T-helper 22 cell (primary cell): ENCODE measurements around the gene FAXC.

ENCODE experiments used
- DNase-seq: peaks from one replicate; pipeline ENCODE4 v3.0.0-alpha.2; 2020; ENCODE audit warnings: low read depth

FAXC gene

GRCh38 chr6:99349171-99350141 is at the start of gene FAXC:
Gene FAXC, minus strand, starts transcription at chr6:99349674. Its CDS starts 302 bp downstream, at chr6:99349372.
- no peak for DNase-seq

- no peak for DNase-seq
Measured at GRCh38 chr6:99397287-99397686, 47.8 kb upstream of the FAXC start.

GRCh38 chr6:99393698-99394531 is 44.4 kb upstream of the FAXC start, which contains the start of gene COQ3:
Gene COQ3, minus strand, starts transcription at chr6:99394195. Its CDS starts 16 bp downstream, at chr6:99394179.
- DNase-seq: peak; percentile 32

- no peak for DNase-seq
Measured at GRCh38 chr6:99393366-99393697, 43.9 kb upstream of the FAXC start.

- no peak for DNase-seq
Measured at GRCh38 chr6:99390896-99391295, 41.4 kb upstream of the FAXC start.

- DNase-seq: no peak
Measured at GRCh38 chr6:99384507-99384906, 35.0 kb upstream of the FAXC start.

GRCh38 chr6:99378636-99379035 is 29.2 kb upstream of the FAXC start:
- no peak for DNase-seq

DNA sequence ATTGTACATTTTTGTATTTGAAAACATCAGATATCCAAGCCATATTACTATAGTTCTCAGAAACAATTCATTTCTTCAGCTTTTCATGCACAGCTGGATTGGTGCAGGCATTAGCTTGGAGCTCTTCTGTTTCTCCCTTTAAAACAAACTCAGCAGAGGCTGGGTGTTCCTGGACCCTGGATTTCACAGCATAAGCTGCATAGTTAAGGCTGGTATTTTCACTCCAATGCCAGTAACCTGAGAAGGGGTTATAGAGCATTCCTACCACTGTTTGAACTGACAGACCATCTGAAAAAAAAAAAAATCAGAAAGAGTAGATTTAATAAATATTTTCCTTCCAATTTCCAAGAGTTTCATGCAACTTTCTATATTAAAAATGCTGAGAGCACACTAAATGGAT is 20.1 kb upstream of the FAXC start:
- DNase-seq: no peak

DNA sequence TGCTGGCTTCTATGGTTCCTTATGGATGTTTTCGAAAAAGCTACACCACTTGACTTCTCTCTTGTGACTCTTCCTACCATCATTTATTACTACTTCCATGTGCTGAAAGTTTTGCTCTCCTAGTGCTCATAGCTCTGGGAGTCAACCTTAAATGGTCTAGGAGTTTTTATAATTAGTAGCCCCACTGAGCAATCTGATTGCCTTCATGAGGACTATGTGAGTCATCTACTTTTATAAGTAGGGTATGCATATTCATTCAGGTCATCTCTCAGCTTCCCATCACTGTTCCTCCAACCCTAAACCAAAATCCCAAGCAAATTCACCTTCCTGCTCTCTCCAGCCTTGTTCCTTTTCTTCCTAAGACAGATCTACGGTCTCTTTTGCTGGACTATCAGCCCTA is 17.4 kb upstream of the FAXC start:
- DNase-seq: no peak

DNA sequence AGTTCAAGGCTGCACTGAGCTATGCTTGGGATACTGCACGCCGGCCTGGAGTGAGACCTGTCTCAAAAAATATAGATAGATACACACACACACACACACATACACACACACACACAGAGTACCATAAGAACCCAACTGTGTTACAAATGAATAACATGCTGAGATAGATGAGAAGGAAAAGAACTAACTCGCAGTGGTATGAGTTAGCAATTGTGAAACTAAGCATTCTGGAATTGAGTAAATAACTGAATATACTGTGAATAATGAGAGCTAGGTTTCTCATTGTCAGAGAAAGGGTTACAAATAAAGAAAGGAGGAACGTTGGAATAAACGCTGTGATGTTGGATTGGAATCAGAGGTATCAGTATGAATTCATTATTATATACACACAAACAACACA is 14.6 kb upstream of the FAXC start:
- DNase-seq: no peak

DNA sequence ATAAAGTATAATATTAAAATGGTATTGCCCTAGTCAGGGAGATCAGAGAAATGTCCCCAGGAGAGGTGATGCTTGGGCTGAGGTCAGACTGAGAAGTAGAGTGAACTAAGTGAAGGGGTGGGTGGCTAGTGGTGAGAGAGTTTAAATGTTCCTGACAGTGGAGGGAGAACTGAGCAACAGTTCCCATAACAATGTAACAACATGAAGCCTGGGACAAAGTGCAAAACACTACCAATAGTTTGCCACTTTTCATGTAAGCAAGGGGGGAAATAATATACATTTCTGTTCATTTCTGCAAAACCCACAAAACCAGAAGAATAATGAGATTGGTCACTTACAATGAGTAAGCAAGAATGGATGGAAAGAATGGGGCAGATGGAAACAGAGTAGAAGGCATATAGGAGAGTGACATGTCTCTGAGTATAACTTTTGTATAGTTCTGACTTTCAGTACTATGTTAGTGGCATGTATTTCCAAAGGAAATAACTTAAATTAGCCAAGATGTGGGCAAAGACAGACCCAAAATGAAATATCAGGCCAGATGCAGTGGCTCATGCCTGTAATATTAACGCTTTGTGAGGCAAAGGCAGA is 13.3 kb upstream of the FAXC start:
- no peak for DNase-seq

- no peak for DNase-seq
Measured at GRCh38 chr6:99359800-99360199, 10.3 kb upstream of the FAXC start.

GRCh38 chr6:99356641-99357040 is 7.2 kb upstream of the FAXC start:
- DNase-seq: no peak

GRCh38 chr6:99354983-99355382 is 5.5 kb upstream of the FAXC start:
- DNase-seq: no peak

- DNase-seq: no peak
Measured at GRCh38 chr6:99353126-99353525, 3.7 kb upstream of the FAXC start.

GRCh38 chr6:99350573-99350972 is 1.1 kb upstream of the FAXC start:
- DNase-seq: no peak

DNA sequence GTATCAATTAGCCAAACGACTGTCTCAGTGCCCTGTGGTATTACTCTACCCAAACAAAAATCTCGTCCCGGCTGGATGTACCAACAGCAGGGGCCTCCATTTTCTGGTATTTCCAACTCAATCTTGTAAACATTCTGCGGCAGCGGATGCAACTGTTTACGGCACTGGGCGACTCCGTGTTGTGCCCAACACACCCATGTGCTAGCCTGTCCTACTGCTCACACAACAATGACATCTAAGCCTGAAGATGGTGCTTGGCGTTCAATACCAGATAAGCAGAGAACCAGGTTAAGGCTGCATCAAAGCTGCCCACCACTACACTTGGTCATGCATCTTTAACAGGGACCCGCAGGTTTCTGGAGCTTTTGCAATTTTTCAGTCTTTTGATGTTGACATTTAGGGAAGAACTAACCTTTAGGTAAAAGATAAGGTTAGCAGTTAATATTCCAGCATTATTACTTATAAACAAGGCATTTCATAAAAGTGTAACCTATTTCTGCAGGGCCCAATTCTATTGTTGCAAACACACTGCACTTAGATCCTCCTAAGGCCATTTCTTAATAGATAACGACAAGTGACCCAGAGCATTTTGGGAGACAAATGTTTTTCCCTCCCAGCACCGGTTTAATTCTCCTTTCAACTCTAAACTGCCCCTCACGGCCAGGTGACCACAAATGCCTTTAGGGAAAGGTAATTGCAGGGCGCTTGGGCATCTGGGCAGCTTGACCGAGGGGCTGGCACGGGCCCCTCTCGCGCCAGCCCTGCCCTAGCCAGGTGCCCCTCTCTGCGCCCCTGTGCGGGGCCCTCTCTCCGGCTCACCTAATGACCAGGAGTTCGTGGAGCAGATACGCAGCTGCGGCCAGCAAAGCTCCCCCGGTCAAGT is 945 bp downstream of the FAXC start:
- DNase-seq: no peak

GRCh38 chr6:99347804-99348203 is 1.7 kb downstream of the FAXC start:
- DNase-seq: no peak

GRCh38 chr6:99346595-99346994 is 2.9 kb downstream of the FAXC start:
- no peak for DNase-seq

DNA sequence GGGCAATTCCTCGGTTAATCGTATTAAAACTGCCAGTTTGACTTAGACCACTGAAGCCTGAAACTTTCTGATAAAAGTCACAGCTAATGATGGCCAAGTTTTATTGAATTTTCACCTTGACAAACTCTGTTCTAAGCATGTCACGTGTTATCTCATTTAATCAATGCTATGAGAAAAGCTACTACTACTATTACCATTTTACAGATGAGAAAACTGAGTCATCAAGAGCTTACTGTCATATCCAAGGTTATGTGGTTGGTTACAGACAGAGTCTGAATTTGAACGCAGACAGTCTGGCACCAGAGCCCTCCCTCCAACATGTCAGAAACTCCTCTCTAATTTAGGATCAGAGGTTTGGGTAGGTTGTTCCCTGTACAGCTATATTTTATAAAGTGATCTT is 4.3 kb downstream of the FAXC start:
- DNase-seq: no peak

DNA sequence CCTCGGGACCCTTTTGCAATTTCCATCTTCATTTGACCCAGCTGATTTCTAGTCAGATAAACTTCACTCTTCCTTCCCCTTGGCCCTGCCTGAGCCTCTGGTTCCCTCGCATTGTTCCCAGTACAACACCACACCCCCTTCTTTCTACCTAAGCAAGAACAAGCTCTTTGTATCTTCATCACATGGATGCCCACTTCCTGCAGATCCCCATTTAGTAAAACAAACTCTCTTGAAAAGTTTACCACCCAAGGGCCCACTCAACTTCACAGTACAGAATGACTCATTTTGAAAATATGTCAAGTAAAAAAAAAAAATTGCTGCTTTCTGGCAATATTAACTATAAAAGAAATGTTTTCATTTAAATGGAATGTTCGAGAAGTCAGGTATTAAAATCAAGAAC is 5.2 kb downstream of the FAXC start:
- DNase-seq: no peak
